ENCODE data around the gene BMPER. TPM values are rescaled to one million over a fixed set of nuclear protein-coding genes. Genes with fewer than 3 reads are reported as not detected.
"Not testable (repeated sequence)": the region's sequence is repeated elsewhere in the genome, so short reads cannot be mapped to it uniquely, and the experiment has no call there.

BMPER gene
- total RNA-seq, 6 donors from 2014 or later = 2.5 to 15.6 (median 9.4) TPM

DNA sequence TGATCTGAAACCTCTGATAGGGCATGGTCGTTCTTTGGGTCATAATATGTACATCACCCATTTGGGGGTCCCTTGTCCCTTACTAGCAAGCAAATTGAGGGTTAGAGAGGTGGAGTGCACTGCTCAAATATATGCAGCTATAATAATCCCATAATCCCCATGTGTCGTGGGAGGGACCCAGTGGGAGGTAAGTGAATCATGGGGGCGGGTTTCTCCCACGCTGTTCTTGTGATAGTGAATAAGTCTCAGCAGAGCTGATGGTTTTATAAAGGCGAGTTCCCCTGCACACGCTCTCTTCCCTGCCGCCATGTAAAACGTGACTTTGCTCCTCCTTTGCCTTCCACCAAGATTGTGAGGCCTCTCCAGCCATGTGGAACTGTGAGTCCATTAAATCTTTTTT is 262.7 kb downstream of the BMPER start:
- WGBS, 2 donors = 85 to 88% methylated on average over 8 of the region's 8 CpGs
- no peak for DNase-seq
- Histone ChIP-seq H3K27ac (no peak overlapping the region), H3K36me3 (no peaks in the 10 kb centered on the region), H3K4me3 (no peak overlapping the region), H3K4me1 (no peaks in the 10 kb centered on the region), H3K27me3 (no peaks in the 10 kb centered on the region), H3K9me3 (no peaks in the 10 kb centered on the region)
- TF ChIP-seq POLR2A (IDR thresholded peaks at IDR 0.05) (no peak), EP300 (IDR thresholded peaks at IDR 0.05) (no peak), POLR2AphosphoS5 (IDR thresholded peaks at IDR 0.05) (no peak)
- TF ChIP-seq, protein P1, sequence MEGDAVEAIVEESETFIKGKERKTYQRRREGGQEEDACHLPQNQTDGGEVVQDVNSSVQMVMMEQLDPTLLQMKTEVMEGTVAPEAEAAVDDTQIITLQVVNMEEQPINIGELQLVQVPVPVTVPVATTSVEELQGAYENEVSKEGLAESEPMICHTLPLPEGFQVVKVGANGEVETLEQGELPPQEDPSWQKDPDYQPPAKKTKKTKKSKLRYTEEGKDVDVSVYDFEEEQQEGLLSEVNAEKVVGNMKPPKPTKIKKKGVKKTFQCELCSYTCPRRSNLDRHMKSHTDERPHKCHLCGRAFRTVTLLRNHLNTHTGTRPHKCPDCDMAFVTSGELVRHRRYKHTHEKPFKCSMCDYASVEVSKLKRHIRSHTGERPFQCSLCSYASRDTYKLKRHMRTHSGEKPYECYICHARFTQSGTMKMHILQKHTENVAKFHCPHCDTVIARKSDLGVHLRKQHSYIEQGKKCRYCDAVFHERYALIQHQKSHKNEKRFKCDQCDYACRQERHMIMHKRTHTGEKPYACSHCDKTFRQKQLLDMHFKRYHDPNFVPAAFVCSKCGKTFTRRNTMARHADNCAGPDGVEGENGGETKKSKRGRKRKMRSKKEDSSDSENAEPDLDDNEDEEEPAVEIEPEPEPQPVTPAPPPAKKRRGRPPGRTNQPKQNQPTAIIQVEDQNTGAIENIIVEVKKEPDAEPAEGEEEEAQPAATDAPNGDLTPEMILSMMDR (IDR thresholded peaks at IDR 0.05) = no peak
- no peak for ATAC-seq (ENCODE audit: low FRiP score in 2 of 2)

DNA sequence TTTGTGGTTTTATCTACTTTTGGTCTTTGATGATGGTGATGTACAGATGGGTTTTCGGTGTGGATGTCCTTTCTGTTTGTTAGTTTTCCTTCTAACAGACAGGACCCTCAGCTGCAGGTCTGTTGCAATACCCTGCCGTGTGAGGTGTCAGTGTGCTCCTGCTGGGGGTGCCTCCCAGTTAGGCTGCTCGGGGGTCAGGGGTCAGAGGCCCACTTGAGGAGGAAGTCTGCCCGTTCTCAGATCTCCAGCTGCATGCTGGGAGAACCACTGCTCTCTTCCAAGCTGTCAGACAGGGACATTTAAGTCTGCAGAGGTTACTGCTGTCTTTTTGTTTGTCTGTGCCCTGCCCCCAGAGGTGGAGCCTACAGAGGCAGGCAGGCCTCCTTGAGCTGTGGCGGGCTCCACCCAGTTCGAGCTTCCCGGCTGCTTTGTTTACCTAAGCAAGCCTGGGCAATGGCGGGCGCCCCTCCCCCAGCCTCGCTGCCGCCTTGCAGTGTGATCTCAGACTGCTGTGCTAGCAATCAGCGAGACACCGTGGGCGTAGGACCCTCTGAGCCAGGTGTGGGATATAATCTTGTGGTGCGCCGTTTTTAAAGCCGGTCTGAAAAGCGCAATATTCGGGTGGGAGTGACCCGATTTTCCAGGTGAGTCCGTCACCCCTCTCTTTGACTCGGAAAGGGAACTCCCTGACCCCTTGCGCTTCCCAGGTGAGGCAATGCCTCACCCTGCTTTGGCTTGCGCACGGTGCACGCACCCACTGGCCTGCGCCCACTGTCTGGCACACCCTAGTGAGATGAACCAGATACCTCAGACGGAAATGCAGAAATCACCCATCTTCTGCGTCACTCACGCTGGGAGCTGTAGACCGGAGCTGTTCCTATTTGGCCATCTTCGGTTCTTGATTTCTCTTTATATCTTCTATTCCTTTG is 269.6 kb downstream of the BMPER start:
- not testable (repeated sequence) for ATAC-seq (ENCODE audit: low FRiP score in 2 of 2)

DNA sequence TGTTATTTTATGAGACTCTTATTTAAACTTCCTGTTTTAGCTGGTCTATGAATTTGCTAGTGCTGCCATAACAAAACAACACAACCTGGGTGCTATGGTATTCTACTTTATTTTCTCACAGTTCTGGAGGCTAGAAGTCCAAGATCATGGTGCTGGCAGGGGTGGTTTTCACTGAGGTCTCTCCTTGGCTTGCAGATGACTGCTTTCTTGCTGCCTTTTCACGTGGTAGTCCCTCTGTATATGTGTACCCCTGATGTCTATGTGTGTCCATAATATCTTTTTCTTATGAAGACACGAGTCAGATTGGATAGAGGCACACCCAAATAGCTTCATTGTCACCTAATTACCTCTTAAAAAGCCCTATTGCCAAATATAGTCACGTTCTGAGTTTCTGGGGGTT is 270.5 kb downstream of the BMPER start:
- no peak overlapping the region for H3K4me3 ChIP-seq
- H3K36me3 ChIP-seq = no peaks in the 10 kb centered on the region
- no peaks in the 10 kb centered on the region for H3K4me1 ChIP-seq
- peaks cover 0 to 3% (median 0%) of the 10 kb centered on the region in 4 donors for H3K9me3 ChIP-seq
- DNase-seq (no peak), ATAC-seq (ENCODE audit: low FRiP score in 2 of 2) (no peak)
- TF ChIP-seq, protein P1 (IDR thresholded peaks at IDR 0.05) = no peak
- TF ChIP-seq EP300 (IDR thresholded peaks at IDR 0.05) (no peak), POLR2AphosphoS5 (IDR thresholded peaks at IDR 0.05) (no peak), POLR2A (IDR thresholded peaks at IDR 0.05) (no peak)
- no peaks in the 10 kb centered on the region for H3K27me3 ChIP-seq
- whole genome bisulfite sequencing, 2 donors = 57 to 75% methylated on average over 3 of the region's 3 CpGs
- H3K27ac ChIP-seq = no peak overlapping the region

More for the DNA sequence above, 269.6 kb downstream of the BMPER start:
- not testable (repeated sequence) for H3K9me3 ChIP-seq, H3K4me3 ChIP-seq, H3K36me3 ChIP-seq, H3K27me3 ChIP-seq, H3K27ac ChIP-seq, H3K4me1 ChIP-seq
- DNase-seq = peak in 1 of 2 donors; percentile 38
- 68 to 93% methylated on average over 15 to 31 of the region's 32 CpGs for WGBS, 2 donors

DNA sequence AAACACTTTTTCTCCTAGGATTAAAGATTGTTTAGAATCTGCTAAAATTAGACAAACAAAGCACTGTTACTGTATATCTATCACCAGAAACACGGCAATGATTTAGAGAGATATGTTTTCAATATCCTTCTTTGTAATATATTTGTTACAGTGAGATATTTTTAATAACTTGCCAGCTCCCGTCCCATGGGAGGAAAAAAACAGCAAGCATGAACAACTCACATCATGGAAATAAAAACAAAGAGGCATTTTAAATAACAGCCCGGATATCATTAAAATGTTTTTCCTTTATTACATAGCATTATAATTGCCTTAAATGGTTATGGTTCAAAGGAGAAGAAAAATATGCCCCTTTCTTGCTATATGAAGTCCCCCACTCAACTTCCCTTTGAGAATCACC is 272.1 kb downstream of the BMPER start:
- H3K27me3 ChIP-seq = no peaks in the 10 kb centered on the region
- H3K4me3 ChIP-seq = no peak overlapping the region
- H3K9me3 ChIP-seq = peaks cover 0 to 3% (median 0%) of the 10 kb centered on the region in 4 donors
- no peak overlapping the region for H3K27ac ChIP-seq
- no peaks in the 10 kb centered on the region for H3K36me3 ChIP-seq
- DNase-seq (no peak), ATAC-seq (ENCODE audit: low FRiP score in 2 of 2) (no peak)
- no peak for TF ChIP-seq POLR2AphosphoS5 (IDR thresholded peaks at IDR 0.05)
- TF ChIP-seq POLR2A (IDR thresholded peaks at IDR 0.05) = no peak
- TF ChIP-seq, protein P1 (IDR thresholded peaks at IDR 0.05) = no peak
- no peak for TF ChIP-seq EP300 (IDR thresholded peaks at IDR 0.05)
- 64 to 76% methylated on average over 3 of the region's 3 CpGs for WGBS, 2 donors
- no peaks in the 10 kb centered on the region for H3K4me1 ChIP-seq

DNA sequence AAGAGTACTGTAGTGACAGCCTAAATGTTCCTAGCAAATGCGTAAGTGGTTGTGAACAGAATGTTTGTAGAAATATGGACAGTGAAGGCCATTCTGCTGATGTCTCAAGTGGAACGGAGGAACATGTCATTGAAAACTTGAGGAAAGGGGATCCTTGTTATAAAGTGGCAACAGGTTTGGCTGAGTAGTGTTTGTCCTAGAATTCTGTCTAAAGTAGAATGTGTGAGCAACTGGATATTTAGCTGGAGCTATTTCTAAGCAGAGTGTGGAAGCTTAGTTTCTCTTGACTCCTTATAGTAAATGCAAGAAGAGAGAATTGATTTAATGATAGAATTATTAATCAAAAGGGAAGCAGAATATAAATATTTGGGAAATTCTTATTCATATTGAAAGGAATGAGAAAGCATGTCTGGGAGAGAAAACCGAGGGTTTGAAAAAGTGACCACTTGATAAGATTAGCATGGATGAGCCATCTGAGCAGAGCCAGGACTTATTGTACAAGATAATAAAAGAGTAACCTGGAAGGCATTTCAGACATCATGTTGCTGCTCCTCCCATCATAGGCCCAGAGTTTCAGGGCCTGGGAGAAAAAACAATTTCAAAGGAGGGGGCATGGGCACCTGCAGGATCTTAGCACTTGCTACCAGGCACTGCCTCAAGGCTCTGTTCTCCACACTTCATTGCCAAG is 276.1 kb downstream of the BMPER start:
- Histone ChIP-seq H3K27ac (no peak overlapping the region), H3K4me1 (no peaks in the 10 kb centered on the region), H3K4me3 (no peak overlapping the region), H3K9me3 (no peaks in the 10 kb centered on the region), H3K36me3 (no peaks in the 10 kb centered on the region), H3K27me3 (no peaks in the 10 kb centered on the region)
- TF ChIP-seq EP300 (IDR thresholded peaks at IDR 0.05) (no peak), POLR2A (IDR thresholded peaks at IDR 0.05) (no peak), POLR2AphosphoS5 (IDR thresholded peaks at IDR 0.05) (no peak)
- TF ChIP-seq, protein P1 (IDR thresholded peaks at IDR 0.05) = no peak
- ATAC-seq (ENCODE audit: low FRiP score in 2 of 2) (no peak), DNase-seq (no peak)
- 91 to 92% methylated on average over 3 of the region's 3 CpGs for WGBS, 2 donors

All from upper lobe of left lung (tissue), 6 donors.